Measurements from ENCODE around the gene SULF2.

DNA sequence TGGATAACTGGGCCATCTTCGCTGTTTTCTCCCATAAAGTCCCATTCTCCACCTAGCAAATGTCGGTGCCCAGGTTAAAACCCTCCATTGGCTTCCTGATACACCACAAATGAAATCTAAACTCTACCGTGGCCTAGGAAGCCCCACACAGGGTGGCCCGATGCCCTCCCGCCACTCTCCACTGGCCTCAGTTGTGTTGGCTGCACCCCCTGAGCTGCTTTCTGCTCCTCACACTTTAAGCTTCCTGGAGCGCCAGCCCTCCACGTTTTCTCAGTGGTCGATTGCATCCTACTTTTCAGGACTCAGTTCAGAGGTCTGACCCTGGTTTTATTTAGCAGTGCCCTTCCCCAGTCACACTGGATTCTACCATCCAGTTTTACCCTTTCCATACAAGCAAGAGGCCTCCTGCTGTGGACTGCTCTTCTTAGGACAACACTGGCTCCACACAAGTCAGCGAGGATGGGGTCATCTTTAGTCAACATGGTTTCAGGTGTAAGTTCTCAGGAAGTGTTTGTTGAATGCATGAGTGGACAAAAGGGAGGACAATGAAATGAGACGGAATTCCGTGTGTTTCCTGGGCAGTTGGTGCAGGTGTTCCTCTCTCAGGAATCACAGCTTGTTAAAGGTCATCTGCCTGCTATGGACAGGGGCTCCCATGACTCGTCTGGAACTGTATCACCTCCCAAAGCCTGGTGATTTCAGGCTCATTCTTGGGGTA, 124.1 kb downstream of the SULF2 start:
- TF ChIP-seq, protein P1, sequence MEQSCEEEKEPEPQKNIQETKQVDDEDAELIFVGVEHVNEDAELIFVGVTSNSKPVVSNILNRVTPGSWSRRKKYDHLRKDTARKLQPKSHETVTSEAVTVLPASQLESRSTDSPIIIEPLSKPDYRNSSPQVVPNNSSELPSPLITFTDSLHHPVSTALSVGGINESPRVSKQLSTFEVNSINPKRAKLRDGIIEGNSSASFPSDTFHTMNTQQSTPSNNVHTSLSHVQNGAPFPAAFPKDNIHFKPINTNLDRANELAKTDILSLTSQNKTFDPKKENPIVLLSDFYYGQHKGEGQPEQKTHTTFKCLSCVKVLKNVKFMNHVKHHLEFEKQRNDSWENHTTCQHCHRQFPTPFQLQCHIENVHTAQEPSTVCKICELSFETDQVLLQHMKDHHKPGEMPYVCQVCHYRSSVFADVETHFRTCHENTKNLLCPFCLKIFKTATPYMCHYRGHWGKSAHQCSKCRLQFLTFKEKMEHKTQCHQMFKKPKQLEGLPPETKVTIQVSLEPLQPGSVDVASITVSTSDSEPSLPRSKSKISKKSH (CRISPR knock-in tag; IDR thresholded peaks at IDR 0.05; ENCODE audit: borderline replicate concordance) = no peak
- TF ChIP-seq EZH2 (conservative IDR thresholded peaks at IDR 0.05; ENCODE audit: low read depth, low read length) (no peak), ASH2L (IDR thresholded peaks at IDR 0.05; ENCODE audit: insufficient read length, low read depth, low read length) (no peak)

Measured in HepG2 (cell line).